Endothelial cell of hepatic sinusoid (primary cell): ENCODE results near the gene WDFY2.
"Not testable (repeated sequence)": the region's sequence is repeated elsewhere in the genome, so short reads cannot be mapped to it uniquely, and the experiment has no call there.

Experiments
- in situ Hi-C: cut with HindIII; loops from 2 replicates; pipeline ENCODE4 v1.10.0; 2017; ENCODE audit warnings: low sequenced_read_pairs

WDFY2 gene

DNA sequence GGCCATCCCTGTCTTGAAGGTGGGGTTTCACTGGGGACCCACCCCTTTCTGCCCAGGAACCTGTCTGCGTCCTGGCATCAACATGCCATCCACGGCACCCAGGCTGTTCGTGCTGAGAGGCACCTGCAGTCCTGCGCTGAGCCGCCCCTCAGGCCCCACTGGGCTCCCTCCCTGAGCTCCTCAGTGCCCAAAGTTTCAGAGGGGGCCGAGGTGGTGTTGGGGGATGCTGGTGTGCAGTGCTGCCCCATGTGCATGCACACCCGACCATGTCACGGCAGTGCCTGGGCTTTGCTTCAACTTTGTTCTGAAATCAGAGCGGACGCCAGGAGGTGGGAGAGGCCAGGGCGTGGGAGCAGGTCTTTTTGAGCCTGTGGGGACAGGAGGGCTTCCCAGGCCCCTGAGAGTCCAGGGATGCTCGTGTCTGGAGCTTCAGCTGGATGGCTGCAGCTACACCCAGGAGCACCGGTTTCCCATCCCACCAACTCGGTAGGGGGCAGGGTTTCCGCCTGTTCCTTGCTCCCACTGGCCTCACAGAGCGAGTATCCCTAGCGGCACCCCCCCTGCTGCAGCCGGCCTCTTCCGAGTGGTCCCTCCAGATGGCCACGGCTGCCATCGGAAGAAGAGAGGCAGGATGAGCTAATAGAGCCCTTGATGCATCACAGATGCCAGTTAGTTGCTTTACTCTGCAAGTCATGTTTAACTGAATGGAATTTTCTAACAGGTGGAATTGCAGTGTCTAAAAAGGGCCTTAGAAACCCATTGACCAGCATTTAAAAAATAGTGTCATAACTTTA lies 44.0 kb downstream of the WDFY2 start:
- in situ Hi-C loops, result no loop called here

DNA sequence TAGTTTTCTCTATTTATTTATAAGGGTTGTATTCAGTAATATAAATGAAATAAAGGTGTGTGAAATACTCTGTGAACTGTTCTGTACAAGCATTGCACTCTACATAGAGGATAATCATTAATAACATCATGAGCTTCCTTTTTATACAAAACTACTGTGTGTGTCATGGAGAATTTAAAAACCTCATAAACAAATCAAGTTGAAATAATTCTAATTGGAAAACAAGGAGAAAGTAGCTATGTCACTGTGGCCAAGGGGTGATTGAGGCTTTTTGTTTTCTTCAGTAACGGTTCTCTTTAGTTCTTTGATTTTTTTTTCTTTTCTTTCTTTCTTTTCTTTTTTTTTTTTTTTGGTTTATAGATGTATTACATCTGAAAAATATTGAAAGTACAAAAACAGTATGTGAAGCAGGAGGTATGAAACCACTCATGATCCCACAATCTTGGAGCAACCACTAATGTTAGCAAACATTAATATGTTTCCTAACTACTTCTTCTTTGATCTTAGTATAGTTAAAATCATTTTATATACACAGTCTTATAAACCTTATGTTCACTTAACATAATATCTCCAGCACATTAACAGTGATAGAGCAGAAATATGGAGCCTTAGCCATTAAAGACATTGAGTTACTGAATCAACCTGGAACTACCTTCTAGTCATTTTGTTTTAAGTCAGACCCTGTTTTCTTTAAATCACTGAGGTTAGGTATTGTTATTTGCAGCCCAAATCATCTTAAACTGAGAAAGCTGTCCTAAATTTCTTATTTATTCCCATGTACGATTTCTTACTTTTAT lies 45.4 kb downstream of the WDFY2 start:
- in situ Hi-C loops, result no loop called here

DNA sequence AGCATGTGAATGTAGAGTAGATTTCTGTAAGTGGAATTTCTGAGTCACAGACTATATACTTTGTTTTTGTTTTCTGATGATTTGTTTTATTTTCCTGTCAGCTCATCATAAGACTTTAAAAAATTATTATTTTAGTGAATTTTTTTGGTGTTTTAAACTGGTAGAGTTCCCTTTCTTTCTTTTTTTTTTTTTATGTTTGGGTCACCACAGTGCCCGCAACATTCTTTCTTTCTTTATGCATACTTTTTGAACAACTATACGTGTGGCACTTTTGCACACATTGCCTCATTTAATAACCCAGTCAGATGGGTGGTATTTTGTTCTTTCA lies 46.0 kb downstream of the WDFY2 start:
- in situ Hi-C loops, result no loop called here

DNA sequence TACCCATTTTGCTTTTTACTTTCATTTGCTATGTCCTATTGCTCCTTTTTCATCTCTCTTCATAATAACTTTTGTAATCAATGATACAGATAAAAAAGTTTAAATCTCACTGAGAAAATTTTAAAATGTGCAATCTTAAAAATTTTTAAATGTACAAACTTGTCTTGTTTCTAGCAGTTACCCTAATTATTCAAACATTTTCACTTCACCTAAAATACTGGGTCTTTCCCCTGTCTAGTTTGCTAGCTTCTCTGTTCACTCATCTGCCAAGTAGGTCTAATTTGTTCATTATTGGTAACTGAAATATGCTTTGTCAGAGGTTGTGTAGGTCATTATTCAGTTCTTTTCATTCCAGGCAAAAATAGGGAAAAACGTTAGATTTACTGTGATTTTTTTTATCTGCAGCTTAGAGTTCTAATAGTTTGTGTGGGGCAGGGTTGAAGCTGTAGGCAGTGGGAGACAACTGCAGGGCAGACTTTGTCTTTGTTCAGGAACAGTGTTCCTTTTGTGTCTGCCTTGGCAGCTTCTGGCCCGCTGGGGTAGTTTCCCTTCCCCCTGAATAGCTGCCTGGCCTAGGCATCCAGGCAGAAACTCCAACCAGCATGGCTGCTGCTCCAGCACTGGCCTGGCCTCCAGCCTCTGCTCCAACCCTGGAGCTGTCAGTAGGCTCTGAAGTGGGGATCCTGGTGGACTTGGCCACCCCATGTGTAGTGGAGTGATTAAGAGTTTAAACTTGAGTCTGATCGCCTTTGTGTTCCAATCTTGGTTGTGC lies 48.5 kb downstream of the WDFY2 start:
- in situ Hi-C loops, result no loop called here

DNA sequence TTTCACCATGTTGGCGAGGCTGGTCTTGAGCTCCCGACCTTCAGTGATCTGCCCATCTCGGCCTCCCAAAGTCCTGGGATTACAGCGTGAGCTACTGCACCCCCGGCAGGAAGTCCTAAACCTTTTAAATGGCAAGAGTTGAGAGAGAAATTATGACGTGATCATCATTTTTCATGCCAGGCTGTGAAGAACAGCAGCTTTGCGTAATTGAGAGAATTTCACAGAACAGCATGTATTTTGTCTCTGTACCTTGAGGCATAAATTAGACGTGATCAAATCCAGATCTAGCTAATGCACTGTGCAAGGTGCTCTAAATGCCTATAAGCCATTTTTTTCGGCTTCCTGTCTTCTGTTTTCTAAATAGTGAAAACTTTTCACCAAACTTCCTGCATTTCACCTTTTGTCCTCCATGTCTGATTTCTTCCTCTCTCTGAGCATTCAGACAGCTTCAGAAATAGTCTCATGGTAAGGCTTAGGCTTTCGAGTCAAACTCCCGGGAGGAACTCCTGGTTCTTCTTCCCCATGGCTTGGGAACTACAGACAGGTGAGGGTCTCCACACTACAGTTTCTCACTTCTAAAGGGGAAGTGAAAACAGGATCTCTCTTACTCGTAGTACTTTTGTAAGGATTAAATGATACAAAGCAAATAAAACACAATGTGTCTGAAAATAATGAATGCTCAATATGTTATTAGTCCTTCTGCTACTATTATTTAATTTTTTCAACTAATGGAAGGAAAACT lies 51.0 kb downstream of the WDFY2 start:
- in situ Hi-C loops, result no loop called here

DNA sequence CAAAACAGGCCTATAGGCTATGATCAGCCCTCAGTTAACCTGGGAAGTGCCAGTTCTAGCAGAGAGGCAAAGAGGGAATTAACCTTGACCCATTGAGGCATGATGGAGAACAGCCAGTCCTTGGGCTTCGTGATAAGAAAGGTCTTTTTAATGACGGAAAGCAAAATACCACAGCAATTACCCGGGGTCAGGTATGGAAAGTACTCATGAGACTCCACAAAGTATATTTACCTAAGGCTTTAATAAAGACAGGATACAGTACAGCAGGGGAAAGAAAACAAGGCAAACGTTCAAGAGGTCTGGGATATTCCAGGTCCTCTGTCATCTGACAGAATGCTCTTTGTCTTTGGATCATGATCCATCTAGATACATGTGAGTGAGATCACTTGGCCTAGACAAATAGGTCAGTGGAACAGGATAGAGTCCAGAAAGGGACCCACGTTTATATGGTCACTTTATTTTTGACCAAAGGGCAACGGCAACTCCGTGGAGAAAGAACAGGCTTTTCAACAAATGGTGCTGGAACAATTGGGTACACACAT lies 52.2 kb downstream of the WDFY2 start:
- in situ Hi-C loops, result no loop called here

DNA sequence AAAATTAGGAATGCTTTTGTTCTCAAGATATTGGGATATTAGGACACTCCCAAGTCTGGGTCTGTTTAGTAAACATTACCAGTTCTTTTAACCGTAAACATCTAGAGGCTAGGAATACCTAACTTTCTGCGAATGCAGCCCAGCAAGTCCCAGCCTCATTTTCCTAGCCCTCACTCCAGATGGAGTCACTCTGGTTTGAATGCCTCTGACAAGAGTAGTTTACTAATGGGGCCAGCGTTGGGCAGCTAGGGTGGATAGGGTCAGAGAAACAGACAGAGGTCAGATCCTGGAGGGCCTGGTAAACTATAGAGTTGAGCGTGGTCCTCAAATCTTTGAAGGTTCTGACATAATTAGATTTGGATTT lies 53.6 kb downstream of the WDFY2 start:
- in situ Hi-C loops, result no loop called here

DNA sequence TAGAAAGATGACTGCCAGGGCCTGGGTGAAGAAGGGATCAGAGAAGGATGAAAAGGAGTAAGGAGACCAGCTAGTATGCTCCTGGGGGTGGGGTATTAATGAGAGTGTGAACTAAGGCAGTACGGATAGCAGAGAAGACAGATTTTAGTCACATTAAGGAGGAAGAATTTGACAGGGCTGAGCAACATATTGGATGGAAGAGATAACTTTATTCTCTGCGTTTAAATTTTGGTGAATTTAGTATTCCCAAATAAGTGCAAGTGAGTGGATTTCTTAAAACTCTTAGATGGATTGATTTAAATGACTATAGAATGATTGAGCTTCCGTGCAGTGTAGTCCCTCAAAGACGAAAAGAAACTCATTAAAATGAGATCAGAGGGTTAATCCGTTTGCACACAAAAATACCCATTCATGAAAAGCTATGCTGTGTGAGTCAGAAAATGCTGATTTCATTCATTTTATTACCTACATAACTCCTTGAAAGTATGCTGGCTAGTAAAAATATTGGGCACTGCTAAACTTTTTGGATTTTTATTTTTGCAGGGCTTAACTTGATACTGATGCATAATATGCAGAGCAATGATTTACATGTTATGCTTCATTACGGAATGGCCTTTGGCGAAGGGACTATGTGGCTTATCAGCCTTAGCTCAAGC lies 54.1 kb downstream of the WDFY2 start:
- in situ Hi-C loops, result no loop called here

DNA sequence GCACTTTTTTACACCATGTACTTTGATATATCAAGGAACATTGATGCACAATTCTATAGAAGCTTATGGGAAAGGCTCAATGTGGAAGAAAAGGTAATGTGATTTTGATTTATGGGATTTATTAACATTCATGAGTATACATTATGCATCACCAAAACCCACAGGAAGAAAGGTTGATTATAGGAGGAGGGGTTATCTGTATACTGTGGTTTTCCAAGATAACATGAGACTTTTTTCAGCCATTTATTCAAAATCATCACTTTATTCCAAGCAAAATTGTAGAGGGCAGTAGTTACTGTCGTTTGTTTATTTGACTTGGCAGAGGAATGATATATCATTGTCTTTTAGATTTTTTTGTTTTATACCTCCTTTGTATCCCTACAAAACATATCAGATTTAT lies 54.9 kb downstream of the WDFY2 start:
- in situ Hi-C loops, result no loop called here

DNA sequence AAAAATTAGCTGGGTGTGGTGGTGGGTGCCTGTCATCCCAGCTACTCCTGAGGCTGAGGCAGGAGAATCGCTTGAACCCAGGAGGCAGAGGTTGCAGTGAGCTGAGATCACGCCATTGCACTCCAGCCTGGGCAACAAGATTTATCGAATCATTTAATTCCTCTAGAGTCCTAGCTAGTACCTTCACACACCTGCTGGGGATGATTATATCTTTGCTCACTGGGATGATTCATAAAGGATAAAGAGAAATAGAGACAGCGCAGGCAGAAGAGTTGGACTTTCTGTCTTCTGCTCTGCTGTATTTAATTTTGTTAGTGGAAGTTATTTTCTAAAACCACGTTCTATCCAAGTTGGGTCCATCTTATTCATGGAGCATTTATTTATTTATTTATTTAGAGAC lies 56.4 kb downstream of the WDFY2 start:
- in situ Hi-C loops, result not testable (repeated sequence)

DNA sequence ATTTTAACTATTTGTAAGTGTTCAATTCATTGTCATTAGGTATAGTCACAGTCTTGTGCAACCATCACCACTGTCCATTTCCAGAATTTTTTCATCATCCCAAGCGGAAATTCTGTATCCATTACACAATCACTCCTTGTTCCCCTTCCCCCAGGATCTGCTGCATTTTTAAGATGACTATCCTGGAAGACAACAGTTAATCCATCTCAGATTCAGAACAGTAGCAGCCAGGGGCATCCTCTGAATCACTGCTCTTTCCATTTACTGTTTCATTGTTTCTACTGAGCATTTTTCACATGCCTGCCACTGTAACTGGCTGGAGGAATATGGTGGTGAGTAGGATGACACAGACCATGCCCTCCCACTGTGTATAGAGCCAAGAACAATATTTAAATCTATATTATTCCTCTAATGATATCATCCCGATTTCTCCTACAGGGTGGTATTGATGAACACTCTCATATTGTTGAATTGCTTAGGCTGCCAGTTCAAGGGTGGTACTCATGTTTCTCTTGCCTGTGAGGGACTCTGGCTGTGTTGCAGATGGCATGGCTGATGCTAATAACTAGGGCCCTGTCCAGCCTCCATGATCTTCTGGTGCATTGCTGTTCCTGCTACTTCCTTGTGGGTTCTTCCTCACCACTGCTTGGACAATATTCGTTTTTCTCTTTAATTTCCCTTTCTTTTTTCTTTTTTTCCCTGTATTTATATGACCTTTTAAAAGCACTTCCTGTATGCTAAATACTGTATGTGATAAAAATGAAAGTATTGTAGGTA lies 59.0 kb downstream of the WDFY2 start:
- in situ Hi-C loops, result no loop called here

DNA sequence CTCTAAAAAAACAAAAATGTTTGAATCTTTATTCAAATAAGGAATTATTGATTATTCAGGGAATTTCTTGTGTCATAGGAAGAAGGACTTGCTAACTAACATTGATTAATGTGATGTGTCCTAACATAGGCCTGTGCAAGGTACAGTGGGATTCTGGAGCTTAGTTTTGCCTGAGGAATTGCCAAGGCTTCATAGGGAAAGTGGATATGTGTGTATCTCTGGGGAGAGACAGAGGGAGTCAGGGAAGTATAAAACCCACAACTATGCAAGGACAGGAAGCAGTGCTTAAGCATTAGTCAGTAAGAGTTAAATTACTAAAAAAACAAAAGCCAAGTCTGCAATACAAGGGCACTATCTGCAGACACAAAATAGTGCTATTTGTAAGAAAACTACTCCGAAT lies 59.6 kb downstream of the WDFY2 start:
- in situ Hi-C loops, result no loop called here

DNA sequence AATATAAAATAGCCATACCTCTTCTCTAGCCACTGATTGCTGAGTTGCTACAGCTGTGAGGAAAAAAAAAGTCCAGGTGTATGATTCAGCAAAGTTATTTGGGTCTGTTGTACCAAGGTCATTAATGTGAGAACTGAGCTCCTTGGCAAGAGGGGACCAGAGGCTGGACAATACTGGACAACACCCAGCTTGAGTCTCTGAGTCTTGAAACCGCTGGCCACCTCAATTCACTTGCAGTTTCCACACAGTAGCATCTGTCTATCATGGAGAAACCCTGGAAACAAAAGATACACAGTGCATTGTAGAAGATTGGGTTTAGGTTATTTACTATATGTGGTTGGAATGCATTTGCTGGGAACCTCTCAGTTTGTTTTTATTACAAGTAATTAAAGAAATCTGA lies 60.4 kb downstream of the WDFY2 start:
- in situ Hi-C loops, result loop anchor here (5.0 kb wide), 1 partner anchor 83 kb away; no protein-coding TSS in a partner anchor

DNA sequence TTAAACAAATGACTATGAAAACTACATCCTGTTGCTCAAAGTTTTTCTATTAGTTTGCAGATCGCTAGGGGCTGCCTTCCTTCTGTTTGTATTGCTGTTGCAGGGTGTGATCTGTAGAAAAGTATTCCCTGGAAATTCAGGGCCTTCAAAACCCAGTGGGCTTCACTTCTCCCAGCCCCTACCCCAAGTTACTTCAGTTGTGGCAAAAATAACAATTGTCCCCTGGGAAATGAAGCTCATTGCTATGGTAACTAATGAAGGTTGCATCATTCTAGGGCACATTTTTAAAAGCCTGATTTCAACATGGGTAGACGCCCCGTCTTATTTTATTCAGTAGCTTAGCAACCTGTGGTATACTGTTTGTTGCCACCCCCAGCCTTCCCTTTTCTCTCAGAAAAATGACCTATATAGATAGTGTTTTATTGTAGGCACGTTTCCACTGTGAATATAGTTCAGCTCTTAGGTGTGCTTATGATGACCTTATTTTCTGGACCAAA lies 60.9 kb downstream of the WDFY2 start:
- in situ Hi-C loops, result loop anchor here (5.0 kb wide), 1 partner anchor 82 kb away; no protein-coding TSS in a partner anchor

DNA sequence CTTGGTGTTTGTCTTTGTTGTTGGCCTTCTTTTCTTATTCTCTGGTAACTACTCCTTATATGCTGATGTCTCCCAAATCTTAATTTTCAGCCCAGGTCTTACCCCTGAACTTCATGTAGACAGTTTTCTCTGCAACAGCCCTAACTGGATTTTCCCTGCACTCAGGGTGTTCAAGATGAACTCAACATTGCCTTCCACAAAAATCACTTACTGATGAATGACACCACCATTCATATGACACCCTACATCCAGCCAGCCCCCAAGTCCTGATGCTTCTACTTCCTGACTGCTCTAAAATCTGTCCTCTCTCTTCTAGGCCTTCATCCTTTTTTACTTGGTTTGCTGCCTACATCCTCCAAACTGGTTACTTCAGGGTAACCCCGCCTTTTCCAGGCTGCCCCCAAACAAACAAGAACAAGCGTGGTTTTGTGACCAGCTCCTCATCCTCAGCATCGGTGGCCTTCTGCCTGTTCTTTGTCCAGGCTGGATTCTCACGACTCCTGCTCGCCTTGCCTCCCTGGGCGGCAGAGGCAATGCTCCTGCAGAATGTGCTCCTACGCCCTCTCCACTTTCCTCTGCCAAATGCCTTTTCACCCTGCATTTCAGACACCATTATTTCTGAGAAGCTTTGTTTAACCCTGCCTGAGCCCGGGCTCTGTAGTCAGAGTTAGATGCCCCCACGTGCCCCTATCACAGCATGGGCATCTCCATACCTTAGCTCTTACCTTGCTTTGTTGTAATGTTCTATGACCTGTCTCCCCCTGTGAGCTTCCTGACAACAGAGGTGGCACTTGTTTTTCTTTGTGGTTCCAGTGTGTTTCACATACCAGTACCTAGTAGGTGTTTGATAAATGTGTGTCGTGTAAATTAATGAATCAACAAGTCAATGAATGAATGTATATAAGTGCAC lies 61.8 kb downstream of the WDFY2 start:
- in situ Hi-C loops, result loop anchor here (5.0 kb wide), 1 partner anchor 81 kb away; no protein-coding TSS in a partner anchor

DNA sequence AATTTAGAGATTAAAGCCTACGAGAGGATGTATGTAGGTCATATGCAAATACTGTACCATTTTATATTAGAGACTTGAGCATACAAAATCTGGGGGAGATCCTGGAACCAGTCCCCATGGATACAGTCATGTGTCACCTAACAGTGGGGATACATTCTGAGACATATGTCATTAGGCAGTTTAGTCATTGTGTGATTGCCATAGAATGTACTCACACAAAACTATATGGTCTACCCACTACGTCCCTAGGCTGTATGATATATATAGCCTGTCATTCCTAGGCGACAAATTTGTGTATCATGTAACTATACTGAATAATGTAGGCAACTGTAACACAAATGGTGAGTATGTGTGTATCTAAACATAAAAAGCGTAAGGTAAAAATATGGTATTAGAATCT lies 62.8 kb downstream of the WDFY2 start:
- in situ Hi-C loops, result loop anchor here (5.0 kb wide), 1 partner anchor 80 kb away; no protein-coding TSS in a partner anchor

DNA sequence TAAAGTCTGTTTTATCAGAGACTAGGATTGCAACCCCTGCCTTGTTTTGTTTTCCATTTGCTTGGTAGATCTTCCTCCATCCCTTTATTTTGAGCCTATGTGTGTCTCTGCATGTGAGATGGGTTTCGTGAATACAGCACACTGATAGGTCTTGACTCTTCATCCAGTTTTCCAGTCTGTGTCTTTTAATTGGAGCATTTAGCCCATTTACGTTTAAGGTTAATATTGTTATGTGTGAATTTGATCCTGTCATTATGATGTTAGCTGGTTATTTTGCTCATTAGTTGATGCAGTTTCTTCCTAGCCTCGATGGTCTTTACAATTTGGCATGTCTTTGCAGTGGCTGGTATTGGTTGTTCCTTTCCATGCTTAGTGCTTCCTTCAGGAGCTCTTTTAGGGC lies 67.9 kb downstream of the WDFY2 start:
- in situ Hi-C loops, result not testable (repeated sequence)
